Measurements from ENCODE around the gene ZSCAN21.

- TF ChIP-seq REST (IDR thresholded peaks at IDR 0.05; ENCODE audit: insufficient read depth in 1 of 2, low read depth in 2 of 2, low read length in 2 of 2) (no peak), POLR2AphosphoS5 (IDR thresholded peaks at IDR 0.05; ENCODE audit: low read depth, low read length) (no peak), FOXP2 (optimal IDR thresholded peaks at IDR 0.05; ENCODE audit: borderline replicate concordance, extremely low read depth, extremely low read length, insufficient read depth) (no peak)
Observed at GRCh38 chr7:100061518-100062193, 12.1 kb downstream of the ZSCAN21 start.

Measured in PFSK-1 (cell line).